ENCODE results near the gene ARMC5.

GRCh38 chr16:31484491-31485171 lies 25.3 kb downstream of the ARMC5 start:
- no peak for TF ChIP-seq CTCF (IDR thresholded peaks at IDR 0.05 in 2 of 3, conservative IDR thresholded peaks at IDR 0.05 in 1 of 3; ENCODE audit: borderline replicate concordance in 1 of 3, insufficient read depth in 1 of 3, low read depth in 2 of 3, low read length in 2 of 3)
- TF ChIP-seq ZBTB33 (IDR thresholded peaks at IDR 0.05; ENCODE audit: extremely low read depth, insufficient replicate concordance, low read length), result no peak
- TF ChIP-seq, protein P1, sequence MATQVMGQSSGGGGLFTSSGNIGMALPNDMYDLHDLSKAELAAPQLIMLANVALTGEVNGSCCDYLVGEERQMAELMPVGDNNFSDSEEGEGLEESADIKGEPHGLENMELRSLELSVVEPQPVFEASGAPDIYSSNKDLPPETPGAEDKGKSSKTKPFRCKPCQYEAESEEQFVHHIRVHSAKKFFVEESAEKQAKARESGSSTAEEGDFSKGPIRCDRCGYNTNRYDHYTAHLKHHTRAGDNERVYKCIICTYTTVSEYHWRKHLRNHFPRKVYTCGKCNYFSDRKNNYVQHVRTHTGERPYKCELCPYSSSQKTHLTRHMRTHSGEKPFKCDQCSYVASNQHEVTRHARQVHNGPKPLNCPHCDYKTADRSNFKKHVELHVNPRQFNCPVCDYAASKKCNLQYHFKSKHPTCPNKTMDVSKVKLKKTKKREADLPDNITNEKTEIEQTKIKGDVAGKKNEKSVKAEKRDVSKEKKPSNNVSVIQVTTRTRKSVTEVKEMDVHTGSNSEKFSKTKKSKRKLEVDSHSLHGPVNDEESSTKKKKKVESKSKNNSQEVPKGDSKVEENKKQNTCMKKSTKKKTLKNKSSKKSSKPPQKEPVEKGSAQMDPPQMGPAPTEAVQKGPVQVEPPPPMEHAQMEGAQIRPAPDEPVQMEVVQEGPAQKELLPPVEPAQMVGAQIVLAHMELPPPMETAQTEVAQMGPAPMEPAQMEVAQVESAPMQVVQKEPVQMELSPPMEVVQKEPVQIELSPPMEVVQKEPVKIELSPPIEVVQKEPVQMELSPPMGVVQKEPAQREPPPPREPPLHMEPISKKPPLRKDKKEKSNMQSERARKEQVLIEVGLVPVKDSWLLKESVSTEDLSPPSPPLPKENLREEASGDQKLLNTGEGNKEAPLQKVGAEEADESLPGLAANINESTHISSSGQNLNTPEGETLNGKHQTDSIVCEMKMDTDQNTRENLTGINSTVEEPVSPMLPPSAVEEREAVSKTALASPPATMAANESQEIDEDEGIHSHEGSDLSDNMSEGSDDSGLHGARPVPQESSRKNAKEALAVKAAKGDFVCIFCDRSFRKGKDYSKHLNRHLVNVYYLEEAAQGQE (IDR thresholded peaks at IDR 0.05; ENCODE audit: low read depth), result no peak
- no peak for TF ChIP-seq EZH2phosphoT487 (IDR thresholded peaks at IDR 0.05; ENCODE audit: borderline replicate concordance)
- TF ChIP-seq POLR2A (IDR thresholded peaks at IDR 0.05; ENCODE audit: borderline replicate concordance, extremely low read depth, insufficient read depth, insufficient read length), result no peak
- TF ChIP-seq POLR2AphosphoS5 (IDR thresholded peaks at IDR 0.05; ENCODE audit: low read depth, low read length), result no peak
- TF ChIP-seq EZH2 (IDR thresholded peaks at IDR 0.05), result no peak
- TF ChIP-seq ZNF274 (IDR thresholded peaks at IDR 0.05; ENCODE audit: low read depth, low read length), result no peak
- TF ChIP-seq RAD21 (IDR thresholded peaks at IDR 0.05; ENCODE audit: low read depth), result no peak
- no peak for TF ChIP-seq SRF (IDR thresholded peaks at IDR 0.05; ENCODE audit: low read depth)
- no peak for TF ChIP-seq YY1 (IDR thresholded peaks at IDR 0.05; ENCODE audit: extremely low read depth, insufficient replicate concordance, low read depth, low read length)

Measured in HCT116 (cell line).